Kasumi-1 (cell line): Measurements from ENCODE around the gene LYZ.
"Not testable (repeated sequence)": the region's sequence is repeated elsewhere in the genome, so short reads cannot be mapped to it uniquely, and the experiment has no call there.

Source experiments
- DNase-seq, 2 experiments: peaks; one replicate each; lab custom pipeline; 2025; lab: John Stamatoyannopoulos, UW

The LYZ gene

DNA sequence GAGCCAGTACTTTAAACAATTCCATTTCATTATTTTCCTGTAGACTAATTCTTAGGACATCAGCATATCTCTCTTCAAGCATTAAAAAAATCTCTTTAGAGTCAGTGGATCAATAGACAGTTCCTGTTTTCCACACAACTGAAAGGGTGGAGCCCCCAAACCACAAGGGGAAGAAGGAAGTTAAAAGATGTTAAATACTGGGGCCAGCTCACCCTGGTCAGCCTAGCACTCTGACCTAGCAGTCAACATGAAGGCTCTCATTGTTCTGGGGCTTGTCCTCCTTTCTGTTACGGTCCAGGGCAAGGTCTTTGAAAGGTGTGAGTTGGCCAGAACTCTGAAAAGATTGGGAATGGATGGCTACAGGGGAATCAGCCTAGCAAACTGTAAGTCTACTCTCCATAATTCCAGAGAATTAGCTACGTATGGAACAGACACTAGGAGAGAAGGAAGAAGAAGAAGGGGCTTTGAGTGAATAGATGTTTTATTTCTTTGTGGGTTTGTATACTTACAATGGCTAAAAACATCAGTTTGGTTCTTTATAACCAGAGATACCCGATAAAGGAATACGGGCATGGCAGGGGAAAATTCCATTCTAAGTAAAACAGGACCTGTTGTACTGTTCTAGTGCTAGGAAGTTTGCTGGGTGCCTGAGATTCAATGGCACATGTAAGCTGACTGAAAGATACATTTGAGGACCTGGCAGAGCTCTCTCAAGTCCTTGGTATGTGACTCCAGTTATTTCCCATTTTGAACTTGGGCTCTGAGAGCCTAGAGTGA is at the start of gene LYZ:
Gene LYZ (plus strand): TSS at position 220 of the 777 bp plus-strand sequence. CDS start 28 bp downstream, at position 248.
- peak; percentile 55 to 70 for DNase-seq

DNA sequence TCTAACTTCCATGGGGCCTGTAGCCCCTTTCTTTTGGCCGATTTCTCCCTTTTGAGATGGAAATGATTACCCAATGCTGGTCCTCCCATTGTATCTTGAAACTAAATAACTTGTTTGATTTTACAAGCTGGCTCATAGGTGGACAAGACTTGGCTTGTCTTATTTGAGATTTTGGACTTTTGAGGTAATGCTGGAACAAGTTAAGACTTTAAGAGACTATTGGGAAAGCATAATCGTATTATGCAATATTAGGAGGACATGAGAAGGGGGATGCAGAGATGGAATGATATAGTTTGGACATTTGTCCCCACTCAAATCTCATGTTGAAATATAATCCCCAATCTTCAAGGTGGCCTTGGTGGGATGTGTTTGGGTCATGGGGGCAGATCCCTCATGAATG is 49.2 kb upstream of the LYZ start:
- no peak for DNase-seq

DNA sequence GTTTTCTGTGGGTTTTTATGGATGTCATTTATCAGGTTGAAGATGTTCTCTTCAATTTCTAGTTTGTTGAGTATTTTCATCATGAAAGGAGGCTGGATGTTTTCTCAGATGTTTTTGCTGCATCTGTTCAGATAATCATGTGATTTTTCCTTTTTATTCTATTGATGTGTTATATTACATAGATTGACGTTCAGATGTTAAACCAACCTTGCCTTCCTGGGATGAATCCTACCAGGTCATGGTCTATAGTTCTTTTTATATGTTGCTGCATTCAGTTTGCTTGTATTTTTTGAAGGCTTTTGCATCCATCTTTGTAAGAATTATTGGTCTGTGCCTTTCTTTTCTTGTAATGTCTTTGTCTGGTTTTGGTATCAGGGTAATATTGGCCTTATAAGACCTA is 43.9 kb upstream of the LYZ start:
- no peak for DNase-seq

DNA sequence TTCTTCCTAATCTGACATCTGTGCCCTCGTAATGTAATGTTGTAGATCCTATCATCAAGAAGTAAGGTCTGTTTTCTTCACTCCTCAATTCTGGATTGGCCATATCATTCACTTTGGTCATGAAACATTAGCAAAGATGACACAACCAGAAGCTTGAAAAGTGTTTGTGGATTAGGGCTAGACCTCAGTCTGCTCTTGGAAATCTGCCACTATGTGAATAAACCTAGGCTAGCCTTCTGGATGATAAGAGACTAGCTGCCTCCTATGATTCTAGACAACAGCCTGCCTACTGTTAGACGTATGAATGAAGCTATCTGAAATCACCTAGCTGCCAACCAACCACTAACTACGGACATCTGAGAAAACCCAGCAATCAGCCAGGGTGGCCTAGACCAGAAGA is 38.7 kb upstream of the LYZ start:
- DNase-seq: no peak

DNA sequence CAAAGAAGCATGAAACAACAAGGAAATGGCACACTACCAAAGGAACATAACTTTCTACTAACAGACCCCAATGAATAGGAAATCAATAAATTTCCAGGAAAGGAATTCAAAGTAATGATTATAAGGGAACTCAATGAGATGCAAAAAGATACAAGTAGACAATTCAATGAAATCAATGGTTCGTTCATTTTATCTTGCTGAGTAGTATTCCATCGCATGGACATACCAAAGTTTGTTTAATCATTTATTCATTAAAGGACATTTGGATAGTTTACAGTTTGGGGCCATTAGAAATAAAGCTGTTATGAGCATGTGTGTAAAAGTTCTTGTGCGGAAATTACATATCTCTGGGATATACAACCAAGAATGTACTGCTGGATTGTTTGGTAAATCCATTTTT is 35.0 kb upstream of the LYZ start:
- DNase-seq: no peak

DNA sequence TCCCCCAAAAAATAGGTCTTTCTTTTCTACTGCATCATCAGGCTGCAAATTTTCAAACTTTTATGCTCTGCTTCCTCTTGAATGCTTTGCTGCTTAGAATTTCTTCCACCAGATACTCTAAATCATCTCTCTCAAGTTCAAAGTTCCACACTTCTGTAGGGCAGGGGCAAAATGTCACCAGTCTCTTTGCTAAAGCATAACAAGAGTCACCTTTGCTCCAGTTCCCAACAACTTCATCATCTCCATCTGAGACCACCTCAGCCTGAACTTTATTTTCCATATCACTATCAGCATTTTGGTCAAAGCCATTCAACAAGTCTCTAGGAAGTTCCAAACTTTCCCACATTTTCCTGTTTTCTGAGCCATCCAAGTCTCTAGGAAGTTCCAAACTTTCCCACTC is 31.4 kb upstream of the LYZ start:
- not testable (repeated sequence) for DNase-seq

DNA sequence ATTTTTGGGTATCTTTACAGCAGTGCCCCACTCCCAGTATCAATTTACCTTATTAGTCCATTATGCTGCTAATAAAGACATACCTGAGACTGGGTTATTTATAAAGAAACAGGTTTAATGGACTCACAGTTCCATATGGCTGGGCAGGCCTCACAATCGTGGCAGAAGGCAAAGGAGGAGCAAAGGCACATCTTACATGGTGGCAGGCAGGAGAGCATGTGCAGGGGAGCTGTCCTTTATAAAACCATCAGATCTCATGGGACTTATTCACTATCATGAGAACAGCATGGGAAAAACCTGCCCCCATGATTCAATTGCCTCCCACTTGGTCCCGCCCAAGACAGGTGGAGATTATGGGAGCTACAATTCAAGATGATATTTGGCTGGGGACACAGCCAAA is 30.9 kb upstream of the LYZ start:
- not testable (repeated sequence) for DNase-seq

DNA sequence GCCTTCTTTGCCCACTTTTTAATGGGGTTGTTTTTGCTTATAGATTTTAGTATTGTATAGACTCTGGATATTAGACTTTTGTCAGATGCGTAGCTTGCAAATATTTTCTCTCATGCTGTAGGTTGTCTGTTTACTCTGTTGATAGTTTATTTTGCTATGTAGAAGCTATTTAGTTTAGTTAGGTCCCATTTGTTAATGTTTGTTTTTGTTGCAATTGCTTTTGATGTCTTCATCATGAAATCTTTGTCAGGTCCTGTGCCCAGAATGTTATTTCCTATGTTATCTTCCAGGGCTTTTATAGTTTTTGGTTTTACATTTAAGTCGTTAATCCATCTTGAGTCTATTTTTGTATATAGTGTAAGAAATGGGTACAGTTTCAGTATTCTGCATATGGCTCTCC is 30.0 kb upstream of the LYZ start:
- no peak for DNase-seq

DNA sequence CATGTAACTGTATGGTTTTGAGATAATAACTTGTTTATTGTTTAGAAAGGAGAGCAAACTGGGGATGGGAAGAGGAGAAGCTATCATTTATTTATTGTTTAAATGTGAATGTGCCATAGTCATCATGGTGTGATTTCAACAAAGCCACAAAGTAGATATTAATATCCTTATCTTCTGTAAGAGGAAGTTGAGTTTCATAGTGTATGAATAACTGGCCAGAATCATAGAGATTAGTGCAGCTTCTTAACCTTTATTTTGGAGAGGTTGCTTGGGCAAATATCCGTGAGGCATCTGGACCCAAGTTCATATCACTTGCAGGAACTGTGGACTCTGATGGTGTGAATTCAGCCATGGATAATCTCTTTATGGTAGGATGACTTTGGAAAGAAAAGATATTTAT is 26.8 kb upstream of the LYZ start:
- DNase-seq: peak; percentile 20 to 44

DNA sequence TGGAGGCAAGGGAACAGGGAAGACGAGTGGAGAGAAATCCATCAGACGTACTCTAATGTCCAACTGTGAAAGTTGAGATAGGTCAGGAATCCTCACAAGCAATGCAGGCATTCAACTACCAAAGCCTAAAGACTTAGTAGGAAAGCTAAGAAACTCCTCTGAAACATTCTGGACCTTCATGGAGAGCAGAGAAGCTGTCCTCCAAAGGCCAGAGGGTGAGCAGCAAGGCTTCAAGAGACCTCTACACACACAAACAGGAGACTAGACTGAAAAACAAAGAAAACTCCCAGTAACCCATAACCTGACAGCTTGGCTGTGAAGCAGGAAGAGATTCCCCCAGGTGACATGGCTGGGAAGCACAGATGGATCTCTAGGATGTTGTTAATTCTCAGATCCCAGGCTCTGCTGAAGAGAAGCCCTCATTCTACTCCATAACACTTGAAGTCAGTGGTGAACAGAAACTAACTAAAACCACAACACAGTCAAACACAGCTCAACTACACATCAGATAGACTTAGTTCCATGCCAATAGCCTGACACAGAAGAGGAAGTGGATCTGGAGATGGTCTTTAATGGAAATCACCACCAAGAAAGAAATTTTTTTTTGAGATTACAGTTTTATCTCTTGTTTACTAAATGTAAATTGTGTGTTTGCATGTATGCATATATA is 23.2 kb upstream of the LYZ start:
- peak; percentile 34 to 47 for DNase-seq

DNA sequence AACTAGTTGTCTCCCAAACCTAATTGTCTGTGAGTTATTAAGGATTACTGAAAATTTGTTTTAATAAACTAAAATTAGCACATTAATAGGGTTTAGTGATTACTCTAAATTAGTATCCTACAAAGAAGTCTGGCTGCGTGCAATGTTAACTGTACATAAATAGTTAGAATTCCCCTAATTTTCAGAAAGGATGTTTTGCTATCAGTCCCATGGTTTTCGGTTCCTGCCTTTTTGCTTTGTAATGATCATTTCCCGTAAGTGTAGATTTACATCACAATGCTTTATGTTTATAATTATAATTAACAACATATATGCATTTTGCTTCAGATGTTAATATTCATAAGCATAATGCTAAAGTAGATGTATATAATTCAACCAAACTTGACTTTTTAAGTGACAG is 19.8 kb upstream of the LYZ start:
- DNase-seq: no peak

DNA sequence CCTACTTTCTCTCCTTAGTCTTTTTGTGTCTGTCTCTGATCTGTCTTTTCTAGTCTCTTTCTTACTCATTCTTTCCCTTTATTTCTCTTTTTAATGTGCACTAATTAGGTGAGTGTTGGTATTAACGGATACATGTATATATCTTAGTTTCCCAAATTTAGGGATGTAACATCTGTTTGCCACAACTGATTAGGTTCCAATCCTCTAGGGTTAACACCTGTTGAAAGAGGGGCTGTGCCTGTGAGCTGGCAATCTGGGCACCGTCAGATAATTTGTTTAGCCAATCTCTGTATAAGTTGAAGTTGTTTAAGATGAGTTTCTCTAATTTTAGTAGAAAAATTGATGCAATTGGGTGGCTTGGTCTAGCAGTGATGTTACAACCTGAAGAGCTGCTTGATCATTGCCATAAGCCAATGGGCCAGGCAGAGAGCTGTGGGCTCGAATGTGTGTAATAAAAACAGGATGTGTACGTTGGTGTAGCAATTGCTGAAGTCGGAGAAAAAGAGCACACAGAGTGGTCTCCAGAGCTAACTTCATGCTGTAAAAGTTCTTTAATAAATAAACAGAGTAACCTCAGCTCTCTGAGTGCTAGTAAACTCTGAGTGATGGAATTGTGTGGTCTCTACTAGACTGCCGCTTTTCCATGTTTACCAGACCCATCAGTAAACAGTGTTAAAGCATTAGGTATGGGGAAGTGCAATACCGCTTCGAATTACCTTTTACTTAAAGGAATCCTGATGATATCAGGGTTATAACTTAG is 18.3 kb upstream of the LYZ start:
- no peak for DNase-seq

DNA sequence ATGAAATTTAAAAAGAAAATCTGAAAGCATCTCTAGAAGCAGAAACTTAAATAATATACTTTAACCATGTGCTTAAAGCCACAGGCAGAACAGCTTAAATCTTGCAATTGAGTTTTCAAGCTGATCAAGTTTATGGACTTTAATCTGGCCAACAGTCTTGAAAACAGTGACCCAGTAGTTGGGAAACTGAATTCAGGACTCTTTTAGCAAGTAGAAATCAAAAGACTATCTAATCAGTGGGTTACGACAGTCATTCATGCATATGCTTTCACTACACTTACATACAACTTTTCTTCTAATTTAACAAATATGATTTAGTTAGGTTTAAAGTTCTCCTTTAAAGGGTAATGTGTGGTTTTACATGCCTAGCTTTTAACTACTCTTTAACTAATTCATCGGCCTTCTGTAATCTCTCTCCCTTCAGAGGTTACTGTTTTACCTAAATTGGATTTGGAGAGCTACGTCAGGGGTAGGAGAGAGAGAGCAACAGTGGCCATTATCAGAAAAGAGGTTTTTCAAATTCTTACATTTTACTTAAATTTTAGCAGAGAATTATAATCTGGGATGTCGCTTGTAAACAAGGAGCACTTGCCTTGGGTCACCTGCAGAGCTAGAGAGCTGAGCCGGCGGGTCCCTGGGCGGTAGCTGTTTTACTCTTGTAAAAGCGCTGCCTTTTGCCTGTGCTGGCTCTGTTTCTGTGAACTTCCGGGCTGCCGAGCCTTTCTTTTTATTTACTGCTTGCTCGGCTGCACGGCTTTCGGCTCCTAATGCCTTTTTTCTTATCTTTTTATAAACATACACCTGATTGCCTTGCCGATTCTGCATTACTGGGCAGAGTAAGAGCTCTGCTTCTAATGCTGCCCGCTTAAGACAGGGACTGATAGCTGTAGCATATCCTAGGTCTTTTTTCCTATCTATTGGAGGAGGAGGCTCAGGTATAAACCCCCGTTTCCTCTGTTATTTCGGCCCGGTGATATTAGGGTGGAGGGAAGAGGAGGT is 17.4 kb upstream of the LYZ start:
- DNase-seq: no peak

DNA sequence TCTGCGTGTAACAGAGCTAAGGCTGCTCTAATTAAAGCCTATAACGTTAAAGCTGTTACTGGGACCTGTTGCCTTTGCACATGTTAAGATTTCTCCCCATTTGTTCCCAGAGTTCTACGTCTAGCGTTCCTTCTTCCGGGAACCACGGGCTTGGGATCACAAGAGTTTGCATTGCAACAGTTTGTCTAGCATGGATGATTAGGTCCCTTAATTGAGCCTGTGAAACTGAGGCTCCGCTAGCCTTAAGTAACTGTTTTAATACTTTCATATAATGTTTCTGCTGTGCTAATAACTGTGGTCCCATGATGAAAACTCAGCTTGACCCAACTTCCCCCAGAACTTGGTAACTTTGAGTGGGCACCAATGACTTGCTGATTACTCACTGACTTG is 16.7 kb upstream of the LYZ start:
- DNase-seq: no peak

DNA sequence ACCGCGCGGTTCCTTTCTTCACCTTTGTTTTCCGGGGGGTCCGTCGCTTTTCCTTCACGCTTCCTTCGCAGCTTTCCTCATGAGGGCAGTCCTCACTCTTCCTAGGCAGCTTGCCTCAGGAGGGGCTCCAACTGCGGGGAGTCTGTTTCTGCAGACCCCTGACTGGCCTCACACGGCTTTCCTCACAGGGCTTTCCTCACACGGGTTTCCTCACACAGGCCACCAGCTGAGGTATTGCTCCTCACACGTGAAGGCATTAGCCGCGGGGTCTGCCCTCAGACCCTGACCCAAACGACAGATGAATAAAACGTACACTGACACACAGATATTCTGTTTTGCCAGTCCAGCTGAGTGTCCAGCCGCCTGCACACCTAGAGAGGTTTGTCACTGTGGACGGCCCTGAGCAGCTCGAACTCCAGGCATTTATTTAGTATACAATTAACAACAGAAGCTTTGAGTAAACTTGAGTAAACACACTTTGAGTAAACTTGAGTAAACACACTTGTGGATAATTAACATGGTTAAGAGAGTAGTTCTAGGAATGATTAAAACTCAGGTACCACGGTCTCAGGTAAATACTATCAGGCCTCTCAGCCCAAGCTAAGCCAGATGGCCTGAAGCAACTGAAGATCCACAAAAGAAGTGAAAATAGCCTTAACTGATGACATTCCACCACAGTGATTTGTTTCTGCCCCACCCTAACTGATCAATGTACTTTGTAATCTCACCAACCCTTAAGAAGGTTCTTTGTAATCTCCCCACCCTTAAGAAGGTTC is 16.1 kb upstream of the LYZ start:
- no peak for DNase-seq

DNA sequence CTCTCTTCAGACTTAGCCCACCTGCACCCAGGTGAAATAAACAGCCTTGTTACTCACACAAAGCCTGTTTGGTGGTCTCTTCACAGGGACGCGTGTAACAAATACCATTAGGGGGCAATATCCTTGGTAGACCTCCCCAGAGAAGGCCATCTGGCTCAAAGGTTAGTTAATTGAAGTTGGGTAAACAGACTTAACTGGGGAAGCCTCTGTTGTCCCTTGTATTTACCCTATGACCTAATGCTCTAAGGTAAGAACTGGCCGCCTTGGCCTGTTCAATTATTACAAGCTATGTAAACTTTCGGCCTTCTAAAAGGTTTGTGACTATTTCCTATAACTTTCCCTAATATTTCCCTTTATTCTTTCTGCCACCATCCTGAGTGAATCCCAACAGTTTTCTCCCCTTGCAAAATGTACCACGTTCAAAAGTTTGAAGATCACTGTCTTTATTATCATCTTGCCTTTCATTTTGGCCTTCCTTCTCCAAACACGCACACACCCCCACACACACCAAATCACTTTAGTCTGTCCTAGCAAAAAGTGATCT is 15.3 kb upstream of the LYZ start:
- DNase-seq: no peak

DNA sequence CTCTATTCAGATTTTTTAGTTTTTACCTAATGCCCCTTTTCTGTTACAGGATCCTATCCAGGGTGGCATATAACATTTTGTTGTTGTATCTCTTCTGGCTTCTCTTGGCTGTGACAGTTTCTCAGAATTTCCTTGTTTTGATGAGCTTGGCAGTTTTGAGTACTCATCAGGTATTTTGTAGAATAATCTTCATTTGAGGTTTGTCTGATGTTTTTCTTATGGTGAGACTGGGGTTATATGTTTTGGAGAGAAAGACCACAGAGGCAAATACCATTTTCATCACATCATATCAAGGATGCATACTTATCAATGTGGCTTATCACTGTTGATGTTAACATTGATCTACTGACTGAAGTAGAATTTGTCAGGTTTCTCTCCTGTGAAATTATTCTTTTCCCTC is 14.0 kb upstream of the LYZ start:
- DNase-seq: no peak

DNA sequence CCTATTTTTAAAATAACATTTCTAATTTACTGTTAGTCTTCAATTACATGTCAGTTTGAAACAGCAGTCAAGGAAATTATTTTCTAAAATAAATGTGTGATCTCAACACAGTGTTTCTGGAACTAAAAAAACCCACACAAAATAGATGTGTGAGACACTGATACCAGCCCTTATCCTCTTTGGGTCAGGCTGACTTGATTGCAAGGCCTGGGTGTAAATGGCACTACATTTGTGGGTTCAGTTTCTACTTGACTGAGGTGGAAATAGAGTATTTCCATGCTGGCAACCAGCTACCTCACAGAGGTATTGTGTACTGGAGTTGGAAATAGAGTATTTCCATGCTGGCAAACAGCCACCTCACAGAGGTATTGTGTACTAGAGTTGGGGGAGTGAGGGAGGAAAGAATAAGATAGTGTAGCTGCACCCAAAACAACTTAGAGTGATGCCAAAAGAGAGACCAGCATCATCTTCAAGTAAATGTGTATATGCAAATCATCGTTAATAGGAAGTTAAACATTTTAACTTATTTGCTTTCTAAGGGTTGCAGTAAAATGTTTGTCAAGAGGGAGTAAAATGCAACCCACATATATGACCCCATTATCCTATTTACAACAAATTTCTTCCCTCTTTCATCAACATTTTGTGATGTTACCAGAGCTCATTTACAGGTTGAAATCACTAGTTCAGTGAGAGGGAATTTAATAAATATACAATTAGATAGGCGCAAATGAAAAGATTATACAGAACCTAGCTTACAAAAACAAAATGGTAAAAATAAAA is 10.7 kb upstream of the LYZ start:
- no peak for DNase-seq

DNA sequence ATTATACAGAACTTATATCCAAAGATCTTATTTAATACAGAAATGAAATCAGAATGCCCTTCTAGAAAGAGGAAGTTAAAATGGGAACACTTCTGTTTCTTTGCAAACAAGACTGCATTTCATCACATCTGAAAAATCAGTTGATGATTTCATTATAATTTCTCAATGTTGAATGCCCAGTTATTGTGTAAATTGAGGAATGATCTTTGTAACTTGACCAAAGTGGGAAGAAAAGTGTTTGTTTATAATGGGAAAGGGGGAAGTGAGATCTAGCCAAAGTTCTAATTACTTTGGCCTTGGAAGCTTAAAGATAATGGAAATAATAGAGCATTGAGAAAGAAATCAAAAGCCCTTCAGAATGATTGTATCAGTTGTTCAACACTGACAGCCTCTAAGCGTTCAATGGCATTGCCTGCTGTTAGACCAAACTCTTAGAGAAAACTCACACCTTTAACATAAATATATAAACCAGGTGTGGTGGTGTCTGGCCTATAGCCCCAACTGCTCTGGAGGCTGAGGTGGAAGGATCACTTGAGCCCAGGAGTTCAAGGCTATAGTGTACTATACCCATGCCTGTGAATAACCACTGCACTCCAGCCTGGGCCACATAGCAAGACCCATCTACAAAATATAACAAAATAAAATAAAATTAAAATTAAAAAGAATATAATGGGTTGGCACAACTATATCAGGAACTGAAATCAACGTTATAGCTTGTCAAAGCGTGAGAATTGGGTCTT is 9.9 kb upstream of the LYZ start:
- DNase-seq: peak; percentile 60 to 69
